GM21360 (cell line): ENCODE measurements around the gene RBM33.
"Not testable (repeated sequence)": the region's sequence is repeated elsewhere in the genome, so short reads cannot be mapped to it uniquely, and the experiment has no call there.

Experiments used
- ATAC-seq: cut with Tn5 transposase; IDR thresholded peaks from one replicate; pipeline ENCODE4 v1.9.1; 2021; ENCODE audit warnings: mild to moderate bottlenecking, moderate library complexity; ENCODE audit not compliant: unreplicated experiment

RBM33 gene

DNA sequence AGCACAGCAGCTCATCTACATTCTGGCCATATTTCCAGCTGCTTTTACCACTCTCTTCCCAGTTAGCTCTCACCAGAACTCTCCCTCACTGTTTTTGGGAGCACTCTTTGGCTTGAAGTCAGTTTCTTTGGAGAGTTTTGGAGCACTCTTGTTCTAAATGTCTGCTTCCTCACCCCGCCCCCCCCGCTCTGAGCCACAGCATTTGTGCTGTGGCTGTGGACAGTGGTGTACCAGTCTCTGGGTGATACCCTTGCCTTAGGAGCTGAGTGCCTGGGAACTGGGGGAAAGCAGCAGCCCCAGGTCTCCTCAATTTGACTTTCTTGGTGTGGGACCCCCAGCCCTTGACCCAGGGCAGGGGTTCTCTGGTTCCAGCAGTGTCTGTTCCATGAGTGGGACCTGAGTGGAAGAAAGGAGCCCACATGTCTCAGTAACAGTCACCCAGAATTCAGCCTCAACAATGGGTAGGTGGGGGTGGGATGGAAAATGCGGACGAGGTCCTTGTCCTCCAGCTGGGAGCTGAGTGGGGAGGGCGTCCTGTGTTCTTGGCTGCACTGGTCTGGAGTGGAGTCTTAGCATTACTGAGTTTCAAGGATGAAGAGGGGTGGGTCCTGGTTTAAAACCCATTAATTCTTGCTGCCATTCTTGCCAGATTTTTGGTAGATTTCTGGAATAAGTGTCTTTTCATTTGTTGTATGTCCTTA lies 18.0 kb downstream of the RBM33 start:
- ATAC-seq = no peak

DNA sequence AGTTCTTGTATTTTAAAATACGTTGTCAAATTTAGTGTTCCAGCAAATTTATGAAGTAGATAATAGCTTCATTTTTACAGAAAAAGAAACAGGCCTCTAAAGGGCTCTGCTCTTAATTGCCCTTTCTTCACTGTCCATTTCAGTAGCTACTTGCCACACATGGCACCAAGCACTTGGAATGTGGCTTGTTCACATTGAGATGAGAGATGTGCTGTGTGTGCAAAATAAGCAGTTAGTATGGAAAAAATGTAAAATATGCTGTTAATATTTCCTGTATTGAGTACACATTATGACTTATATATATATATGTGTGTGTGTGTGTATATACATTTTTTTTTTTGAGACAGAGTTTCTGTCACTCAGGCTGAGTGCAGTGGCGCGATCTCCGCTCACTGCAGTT lies 19.5 kb downstream of the RBM33 start:
- ATAC-seq = no peak

DNA sequence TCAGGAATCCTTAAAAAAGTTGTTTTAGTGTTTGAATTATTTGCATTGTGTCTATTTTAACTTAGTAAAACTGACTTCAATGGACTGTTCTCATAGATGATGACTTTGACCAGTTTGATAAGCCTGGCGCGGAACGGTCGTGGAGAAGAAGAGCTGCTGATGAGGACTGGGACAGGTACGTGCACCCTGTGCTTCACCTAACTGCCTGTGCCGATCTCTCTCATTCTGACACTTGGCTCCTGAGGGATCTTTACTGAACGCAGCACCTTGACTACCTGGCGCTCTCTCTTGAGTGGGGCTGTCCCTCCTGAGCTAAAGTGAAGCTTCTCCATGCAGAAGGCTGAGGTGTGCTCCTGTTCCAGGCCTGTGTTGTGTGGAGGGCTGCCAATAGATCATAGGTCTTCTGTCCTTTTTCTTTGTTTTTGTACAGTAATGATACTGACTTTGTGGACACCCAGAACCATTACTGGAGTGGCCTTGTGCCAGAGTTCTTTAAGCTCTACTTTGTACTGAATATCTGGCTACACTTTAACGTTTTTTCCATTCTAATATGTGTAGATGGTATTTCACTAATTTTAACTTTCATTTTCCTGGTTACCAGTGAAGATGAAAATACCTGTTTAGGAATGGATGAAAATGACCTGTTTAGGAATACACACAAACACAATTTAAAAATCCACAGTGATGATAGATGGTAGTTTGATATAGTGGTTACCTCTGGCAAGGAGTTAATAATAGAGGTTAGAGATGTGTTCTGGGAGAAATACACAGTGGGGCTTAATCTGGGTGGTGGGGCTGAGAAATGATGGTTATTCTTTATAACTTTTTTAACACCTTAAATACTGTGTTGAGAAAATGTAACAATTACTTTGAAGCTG lies 20.9 kb downstream of the RBM33 start:
- ATAC-seq = no peak

DNA sequence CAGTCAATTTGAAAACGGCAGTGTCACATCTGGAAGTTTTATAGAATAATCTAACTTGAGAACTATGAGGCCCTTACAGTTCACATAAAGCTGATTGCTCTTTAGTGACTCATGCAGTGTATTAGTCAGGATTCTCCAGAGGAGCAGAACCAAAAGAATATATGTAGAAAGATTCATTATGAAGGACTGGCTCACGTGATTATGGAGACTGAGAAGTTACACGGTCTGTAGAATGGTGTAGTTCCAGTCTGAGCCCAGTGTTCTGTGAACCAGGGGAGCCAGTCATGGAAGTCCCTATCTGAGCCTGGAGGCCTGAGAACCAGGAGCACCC lies 21.5 kb downstream of the RBM33 start:
- no peak for ATAC-seq

DNA sequence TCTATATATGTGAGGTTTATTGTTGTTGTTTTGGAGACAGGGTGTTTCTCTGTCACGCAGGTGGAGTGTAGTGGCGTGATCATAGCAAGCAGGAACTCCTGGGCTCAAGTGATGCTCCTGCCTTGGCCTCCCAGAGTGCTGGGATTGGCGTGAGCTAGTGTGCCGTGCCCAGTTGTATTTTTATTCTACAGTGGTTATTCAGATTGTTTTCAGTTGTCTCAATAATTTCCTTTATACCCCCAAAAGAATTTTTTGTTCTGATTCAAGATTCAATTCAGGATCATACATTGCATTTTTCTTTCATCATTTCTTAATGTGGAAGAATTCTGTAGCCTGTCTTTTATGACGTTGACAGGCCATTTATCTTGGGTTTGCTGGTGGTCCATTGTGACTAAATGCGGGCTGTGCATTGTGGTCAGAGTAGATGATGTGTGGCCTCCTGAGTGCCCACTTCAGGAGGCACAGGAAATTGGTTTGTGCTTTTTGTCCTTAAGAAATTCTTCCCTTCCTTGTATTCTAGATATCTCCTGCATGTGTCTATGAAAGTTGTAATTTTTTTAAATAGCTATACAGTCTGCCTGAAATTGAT lies 22.9 kb downstream of the RBM33 start:
- no peak for ATAC-seq

DNA sequence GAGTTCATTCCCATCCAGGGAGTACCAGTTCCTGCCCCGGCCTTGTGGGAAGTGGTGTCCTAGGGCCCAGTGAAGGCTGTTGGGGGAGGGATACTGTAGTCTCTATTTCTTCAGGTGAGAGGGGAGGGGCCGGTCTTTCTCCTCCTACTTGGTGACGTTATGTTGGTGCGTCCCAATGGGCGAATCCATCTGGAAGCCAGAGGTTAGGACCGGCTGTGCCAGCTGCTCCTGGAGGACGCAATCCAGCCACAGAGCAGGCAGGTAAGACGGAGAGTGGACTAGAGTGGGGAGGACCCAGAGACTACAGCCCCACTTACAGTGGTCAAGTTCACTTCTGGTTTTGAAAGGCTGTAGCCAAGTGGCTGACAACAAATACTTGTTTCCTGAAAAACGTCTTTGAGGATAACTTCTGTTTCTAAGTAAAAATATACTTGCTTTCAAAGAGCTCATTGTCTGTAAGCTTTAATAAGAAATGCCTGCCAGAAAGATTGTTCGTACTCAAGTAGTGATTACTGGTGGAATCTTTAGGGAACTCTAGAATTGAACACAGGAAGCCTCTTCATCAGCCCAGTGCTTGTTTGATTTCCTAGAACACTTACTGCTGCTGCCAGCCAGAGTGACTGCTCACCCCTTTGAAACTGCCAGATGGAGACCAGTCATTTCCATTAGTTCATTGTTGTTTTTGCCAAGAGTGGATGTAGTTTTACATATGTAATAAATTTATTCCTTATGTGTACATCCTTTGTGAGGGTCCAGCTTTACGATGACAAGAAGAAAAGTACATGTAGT lies 25.4 kb downstream of the RBM33 start:
- ATAC-seq = no peak

DNA sequence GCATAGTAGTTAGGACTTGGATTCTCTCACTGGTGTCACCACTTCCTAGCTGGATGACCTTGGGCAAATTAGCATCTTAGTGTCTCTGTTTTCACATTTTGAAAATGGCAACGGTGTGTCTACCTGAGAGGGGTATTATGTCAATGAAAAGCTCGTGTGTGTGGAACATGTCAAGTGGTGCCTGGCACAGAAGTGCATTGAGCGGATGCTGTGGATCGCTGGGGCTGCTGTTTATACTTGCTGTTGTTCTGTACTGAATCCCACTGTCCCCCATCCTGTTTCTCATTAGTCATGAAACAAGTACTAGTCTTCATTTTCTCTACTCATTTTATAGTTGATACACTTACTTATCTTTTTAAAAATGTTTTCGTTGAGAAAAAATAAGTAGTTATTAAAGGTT lies 26.1 kb downstream of the RBM33 start:
- no peak for ATAC-seq

DNA sequence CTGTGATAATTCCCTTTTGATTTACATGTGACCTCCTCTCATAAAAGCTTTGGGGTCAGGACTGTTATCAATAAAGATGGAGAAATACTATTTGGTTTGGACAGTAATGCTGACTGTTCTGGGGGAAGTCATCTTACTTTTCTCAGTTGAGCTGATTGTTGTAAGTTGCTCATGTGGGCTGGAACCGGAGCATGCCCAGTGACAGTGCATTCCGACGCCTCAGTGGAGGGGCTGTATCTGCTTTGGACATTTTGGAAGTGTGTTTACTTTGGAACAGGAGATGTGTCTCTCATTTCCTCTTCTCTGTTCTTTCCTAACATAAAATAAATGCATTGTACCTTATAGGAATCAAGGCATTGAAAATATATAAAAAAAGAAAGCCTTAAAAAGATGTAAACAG lies 30.1 kb downstream of the RBM33 start:
- no peak for ATAC-seq

DNA sequence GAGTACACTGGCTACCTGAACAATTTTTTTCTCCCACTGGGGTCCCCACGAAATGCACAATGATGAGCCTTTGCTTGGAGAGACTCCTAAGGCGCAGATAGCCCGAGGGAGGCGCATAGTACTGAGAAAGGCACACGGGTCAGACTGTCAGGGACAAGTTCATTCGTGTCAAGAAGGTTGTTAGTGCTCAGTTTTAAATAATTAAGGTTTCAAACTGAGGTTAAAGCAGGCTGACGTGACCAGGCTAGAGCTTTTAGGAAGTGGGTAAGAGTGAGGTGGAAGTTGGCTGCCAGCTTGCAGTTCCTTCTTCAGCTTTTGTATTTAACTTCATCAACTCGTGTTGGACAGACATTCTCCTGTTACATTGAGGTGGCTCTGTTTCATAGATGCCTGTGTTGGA lies 31.6 kb downstream of the RBM33 start:
- ATAC-seq = no peak

GRCh38 chr7:155677688-155678087 lies 33.2 kb downstream of the RBM33 start:
- no peak for ATAC-seq

- no peak for ATAC-seq
Observed at GRCh38 chr7:155680124-155680523, 35.7 kb downstream of the RBM33 start.

DNA sequence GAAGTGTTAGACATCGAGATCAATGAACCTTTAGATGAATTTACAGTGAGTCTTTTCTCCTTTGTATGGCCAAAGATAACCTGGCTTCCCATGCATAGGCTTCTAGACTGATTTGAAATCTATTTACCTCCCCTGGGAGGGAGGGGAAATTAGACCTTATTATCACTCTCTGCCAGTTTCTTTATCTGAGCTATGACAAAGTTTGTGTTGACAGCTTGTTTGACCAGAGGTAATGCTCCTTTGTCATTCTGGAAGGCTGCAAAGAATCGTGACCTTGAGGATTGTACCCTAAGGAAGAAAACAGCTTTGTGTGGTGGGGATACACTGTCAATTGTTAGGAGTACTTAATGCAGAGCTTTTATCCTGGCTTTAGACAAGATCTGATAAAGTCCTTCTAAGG lies 36.4 kb downstream of the RBM33 start:
- no peak for ATAC-seq

DNA sequence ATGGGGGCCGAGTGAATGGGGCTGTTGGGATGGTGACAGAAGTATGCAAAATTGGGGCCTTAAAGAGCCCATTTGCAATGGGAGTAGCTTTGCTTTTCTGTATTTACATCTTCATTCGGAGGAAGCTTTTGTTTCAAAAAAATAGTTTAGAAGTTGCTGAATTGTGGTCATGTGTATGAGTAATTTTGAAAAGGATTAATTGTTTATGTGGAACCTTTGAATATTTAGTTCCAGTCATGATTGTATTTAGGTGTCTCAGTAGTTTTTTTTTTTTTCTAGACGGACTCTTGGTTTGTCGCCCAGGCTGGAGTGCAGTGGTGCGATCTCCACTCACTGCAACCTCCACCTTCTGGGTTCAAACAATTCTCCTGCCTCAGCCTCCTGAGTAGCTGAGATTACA lies 37.2 kb downstream of the RBM33 start:
- no peak for ATAC-seq

DNA sequence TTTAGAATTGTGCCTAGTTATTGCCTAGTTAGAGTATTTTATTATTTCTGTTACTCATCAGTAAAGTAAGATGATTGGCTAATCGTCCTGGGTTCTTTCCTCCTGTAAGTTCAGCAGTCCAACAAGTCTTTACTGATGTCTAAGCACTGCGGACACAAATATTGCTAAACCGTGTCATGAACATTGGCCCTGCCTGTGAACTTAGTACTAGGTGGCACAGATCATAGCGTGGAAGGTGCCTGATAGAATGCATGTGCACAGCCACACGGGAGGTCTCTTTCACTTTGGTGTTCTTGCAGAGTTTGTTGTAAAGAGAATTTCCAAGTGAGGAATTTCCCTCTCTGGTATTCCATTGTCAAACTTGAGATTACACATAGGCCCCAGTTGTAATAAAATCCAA lies 38.0 kb downstream of the RBM33 start:
- ATAC-seq = no peak

GRCh38 chr7:155683098-155683497 lies 38.6 kb downstream of the RBM33 start:
- no peak for ATAC-seq

GRCh38 chr7:155683714-155684113 lies 39.3 kb downstream of the RBM33 start:
- no peak for ATAC-seq

DNA sequence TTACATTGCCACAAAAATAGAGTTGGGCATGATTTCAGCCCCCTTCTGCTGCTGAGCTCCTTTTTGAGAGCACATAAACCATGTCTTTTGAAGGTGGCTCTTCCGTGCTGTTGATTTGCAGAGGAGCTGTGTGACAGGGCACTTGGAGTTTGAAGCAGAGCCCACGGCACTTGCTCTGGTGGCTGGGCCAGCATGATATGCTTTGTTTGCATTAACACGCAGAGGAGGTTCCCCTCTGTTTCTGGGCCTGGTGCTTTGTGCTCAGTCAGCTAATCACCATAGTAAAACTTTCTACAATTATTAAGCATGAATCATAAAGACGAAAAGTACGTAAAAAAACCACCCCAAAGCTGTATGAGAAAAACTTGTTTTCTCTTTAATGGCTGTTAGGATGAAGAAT lies 40.1 kb downstream of the RBM33 start:
- no peak for ATAC-seq

GRCh38 chr7:155685070-155685790 lies 40.8 kb downstream of the RBM33 start:
- no peak for ATAC-seq

GRCh38 chr7:155685791-155686160 lies 41.3 kb downstream of the RBM33 start:
- no peak for ATAC-seq

- ATAC-seq = not testable (repeated sequence)
Observed at GRCh38 chr7:155686620-155687324, 42.3 kb downstream of the RBM33 start.
